HUES48 (cell line): ENCODE data around the gene SHH.
"Not testable (repeated sequence)": the region's sequence is repeated elsewhere in the genome, so short reads cannot be mapped to it uniquely, and the experiment has no call there.

Experiments used
- H3K27ac ChIP-seq: one replicate; pipeline ENCODE4 v1.7.0; 2013; ENCODE audit warnings: low read depth, low read length, inconsistent platforms
- H3K27me3 ChIP-seq: 2 replicates; pipeline ENCODE4 v1.6.1; 2013; ENCODE audit warnings: mild to moderate bottlenecking, low read length; ENCODE audit not compliant: control insufficient read depth, insufficient read depth
- H3K36me3 ChIP-seq: 2 replicates; pipeline ENCODE4 v1.6.1; 2013; ENCODE audit warnings: low read length; ENCODE audit not compliant: control insufficient read depth, insufficient read depth
- H3K4me1 ChIP-seq: 2 replicates; pipeline ENCODE4 v1.6.1; 2013; ENCODE audit warnings: mild to moderate bottlenecking, low read length; ENCODE audit not compliant: control insufficient read depth, insufficient read depth
- H3K4me3 ChIP-seq: 2 replicates; pipeline ENCODE4 v1.5.1; 2013; ENCODE audit warnings: mild to moderate bottlenecking, low read depth, low read length
- H3K9ac ChIP-seq: 2 replicates; pipeline ENCODE4 v1.6.1; 2013; ENCODE audit warnings: mild to moderate bottlenecking, low read depth, low read length, moderate library complexity
- H3K9me3 ChIP-seq: 2 replicates; pipeline ENCODE4 v1.6.1; 2013; ENCODE audit warnings: low read length; ENCODE audit not compliant: control insufficient read depth, insufficient read depth

SHH gene

DNA sequence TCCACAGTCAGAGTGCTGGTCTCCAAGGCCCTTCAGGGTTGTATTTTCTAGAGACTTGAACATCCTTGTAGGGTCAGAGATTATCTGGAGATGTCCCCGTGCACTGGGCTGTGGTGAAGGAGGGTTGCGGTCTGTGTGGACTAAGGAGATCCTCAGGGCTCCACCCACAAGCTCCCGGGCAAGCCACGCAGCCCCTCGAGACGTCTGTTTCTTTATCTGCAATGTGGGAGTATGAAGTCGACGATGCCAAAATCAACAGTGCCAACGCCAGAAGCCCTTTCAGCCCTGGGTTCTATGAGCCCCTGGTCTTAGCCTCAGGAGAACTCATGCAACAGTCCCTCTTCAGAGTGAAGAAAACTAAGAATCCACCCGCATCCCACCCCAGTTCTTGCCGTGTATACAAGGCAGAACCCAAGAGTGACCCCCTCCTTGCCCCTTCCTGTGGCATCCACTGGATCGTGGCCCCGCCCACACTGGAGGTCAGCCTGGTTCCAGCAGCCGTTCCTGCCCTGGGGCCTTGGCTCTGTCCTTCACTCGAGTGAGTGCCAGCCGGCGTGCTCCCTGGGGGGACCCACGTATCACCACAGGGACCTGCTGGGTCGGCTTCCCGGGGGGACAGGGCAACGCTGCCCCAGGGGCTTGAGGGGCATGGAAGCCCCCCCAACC, 6.0 kb upstream of the SHH start:
- H3K36me3 ChIP-seq = no peaks in the 10 kb centered on the region
- peaks cover 6% of the 10 kb centered on the region; the same call in 1 of the 2 replicates for H3K4me1 ChIP-seq
- H3K9me3 ChIP-seq = no peaks in the 10 kb centered on the region
- H3K4me3 ChIP-seq = no peak overlapping the region
- peaks cover 25% of the 10 kb centered on the region for H3K27me3 ChIP-seq
- no peak overlapping the region for H3K9ac ChIP-seq
- no peak overlapping the region for H3K27ac ChIP-seq

DNA sequence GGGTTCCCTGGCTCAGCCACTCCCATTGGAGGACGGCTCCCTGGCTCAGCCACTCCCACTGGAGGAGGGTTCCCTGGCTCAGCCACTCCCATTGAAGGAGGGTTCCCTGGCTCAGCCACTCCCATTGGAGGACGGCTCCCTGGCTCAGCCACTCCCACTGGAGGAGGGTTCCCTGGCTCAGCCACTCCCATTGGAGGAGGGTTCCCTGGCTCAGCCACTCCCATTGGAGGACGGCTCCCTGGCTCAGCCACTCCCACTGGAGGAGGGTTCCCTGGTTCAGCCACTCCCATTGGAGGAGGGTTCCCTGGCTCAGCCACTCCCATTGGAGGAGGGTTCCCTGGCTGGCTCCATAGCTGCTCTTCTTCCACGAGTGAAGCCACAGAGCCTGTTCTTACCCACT, 5.3 kb upstream of the SHH start:
- H3K9me3 ChIP-seq, H3K27ac ChIP-seq, H3K9ac ChIP-seq, H3K4me1 ChIP-seq, H3K36me3 ChIP-seq, H3K4me3 ChIP-seq: not testable (repeated sequence)
- H3K27me3 ChIP-seq = peaks cover 33% of the 10 kb centered on the region

- Histone ChIP-seq H3K9me3 (no peaks in the 10 kb centered on the region), H3K4me3 (no peak overlapping the region), H3K27ac (no peak overlapping the region), H3K9ac (no peak overlapping the region), H3K27me3 (peaks cover 38% of the 10 kb centered on the region), H3K36me3 (no peaks in the 10 kb centered on the region), H3K4me1 (peaks cover 14% of the 10 kb centered on the region)
Measured at GRCh38 chr7:155816996-155817395, 4.7 kb upstream of the SHH start.

GRCh38 chr7:155816192-155816508, 3.9 kb upstream of the SHH start:
- Histone ChIP-seq H3K27ac (no peak overlapping the region), H3K4me1 (peaks cover 22% of the 10 kb centered on the region), H3K9me3 (no peaks in the 10 kb centered on the region), H3K9ac (no peak overlapping the region), H3K36me3 (no peaks in the 10 kb centered on the region), H3K4me3 (no peak overlapping the region), H3K27me3 (peaks cover 46% of the 10 kb centered on the region)

DNA sequence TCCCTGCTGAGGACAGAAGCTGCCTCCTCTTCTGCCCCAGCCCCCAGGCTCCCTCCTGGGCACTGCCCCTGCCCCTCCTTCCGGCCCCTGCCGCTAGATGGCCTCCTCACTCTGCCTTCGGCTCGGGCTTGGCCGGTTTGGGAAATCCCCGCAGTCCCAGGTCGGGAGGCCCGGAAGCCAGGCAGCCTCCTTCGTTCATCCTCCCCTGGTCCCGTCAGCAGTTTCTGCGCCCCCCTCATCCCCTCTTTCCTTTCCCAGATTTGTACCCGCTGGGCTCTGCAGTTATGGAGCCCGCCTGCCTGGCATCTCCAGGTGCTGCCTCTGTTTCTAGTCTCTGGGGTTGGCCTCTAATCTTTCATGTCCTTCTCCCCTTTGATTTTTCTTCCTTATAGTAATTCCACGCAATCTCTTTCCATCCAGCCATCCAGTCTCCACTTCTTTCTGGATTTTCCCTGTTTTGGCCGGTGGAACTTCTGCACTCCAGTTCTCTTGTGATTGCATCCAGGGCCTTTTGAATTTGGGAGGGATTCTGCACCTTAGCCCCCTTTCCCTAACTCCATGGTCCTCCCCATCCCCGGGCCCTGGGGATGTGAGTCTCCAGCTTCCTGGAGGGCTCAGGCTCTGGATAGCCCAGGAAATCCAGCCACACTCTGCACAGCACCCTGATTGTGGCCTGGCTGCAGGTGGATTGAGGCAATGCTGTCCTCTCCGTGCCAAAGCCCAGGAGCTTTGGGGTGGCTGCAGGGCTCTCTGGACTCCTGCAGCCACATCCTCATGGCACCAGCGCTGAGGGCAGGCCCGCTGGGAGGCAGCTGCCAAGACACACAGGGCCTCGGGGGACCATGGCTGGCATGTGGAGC, 3.3 kb upstream of the SHH start:
- Histone ChIP-seq H3K27ac (no peak overlapping the region), H3K4me3 (no peak overlapping the region), H3K9ac (no peak overlapping the region), H3K36me3 (no peaks in the 10 kb centered on the region), H3K9me3 (no peaks in the 10 kb centered on the region), H3K4me1 (peaks cover 28% of the 10 kb centered on the region), H3K27me3 (peaks cover 52% of the 10 kb centered on the region)

DNA sequence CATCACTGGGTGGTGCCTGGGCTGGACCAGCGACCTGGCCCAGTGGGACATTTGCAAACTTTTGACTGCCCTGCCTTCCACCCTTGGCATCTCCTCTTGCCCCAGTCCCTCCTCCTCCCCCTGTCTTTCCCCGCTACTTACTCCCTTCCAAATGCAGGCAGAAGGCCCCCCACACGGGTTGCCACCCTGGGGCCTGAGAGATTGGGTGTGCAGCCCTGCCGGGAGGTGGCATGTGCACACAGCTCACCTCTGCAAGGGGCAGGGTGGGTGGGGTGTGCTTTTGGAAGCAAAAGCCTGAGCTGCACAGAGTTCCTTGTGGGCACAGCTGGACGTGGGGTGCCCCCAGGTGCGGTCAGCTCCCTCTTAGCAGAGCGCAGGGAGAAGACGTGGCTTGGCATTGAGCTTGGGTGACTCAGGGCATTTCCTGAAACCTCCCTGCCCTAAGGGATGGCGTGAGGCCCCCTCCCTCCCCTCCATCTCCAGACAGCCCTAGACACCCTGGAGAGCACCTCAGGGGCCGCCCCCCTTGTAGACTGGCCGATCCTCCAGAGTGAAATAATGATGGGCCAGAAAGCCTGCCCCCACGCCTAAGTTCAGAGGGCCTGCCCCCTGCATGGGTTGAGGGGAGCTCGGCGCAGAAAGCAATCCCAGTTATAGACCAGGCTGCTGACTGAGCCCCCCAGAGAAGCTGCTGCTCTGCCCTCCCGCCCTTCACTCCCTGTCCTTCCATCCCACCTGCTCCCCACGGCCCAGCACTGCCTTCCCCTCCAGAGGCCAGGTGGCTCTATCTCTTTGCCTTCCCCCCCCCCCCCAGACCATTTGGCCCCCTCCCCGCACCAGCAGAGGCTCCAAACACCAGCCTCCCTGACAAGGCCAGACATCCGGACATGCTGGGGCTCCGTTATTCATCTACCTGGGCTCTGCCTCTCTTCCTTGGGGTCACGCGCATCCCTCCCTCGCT, 2.3 kb upstream of the SHH start:
- Histone ChIP-seq H3K9me3 (no peaks in the 10 kb centered on the region), H3K27ac (no peak overlapping the region), H3K4me1 (peaks cover 36% of the 10 kb centered on the region), H3K9ac (no peak overlapping the region), H3K36me3 (no peaks in the 10 kb centered on the region), H3K4me3 (no peak overlapping the region), H3K27me3 (peaks cover 62% of the 10 kb centered on the region)

- Histone ChIP-seq H3K27me3 (peaks cover 70% of the 10 kb centered on the region), H3K36me3 (no peaks in the 10 kb centered on the region), H3K9ac (no peak overlapping the region)
Measured at GRCh38 chr7:155813546-155814315, 1.5 kb upstream of the SHH start.

GRCh38 chr7:155813125-155813524, 862 bp upstream of the SHH start:
- Histone ChIP-seq H3K27ac (no peak overlapping the region), H3K36me3 (no peaks in the 10 kb centered on the region), H3K9ac (no peak overlapping the region), H3K9me3 (no peaks in the 10 kb centered on the region), H3K4me3 (no peak overlapping the region), H3K4me1 (peaks cover 43% of the 10 kb centered on the region), H3K27me3 (peaks cover 76% of the 10 kb centered on the region)

More at GRCh38 chr7:155813546-155814315, 1.5 kb upstream of the SHH start:
- peaks cover 42% of the 10 kb centered on the region for H3K4me1 ChIP-seq
- H3K9me3 ChIP-seq = no peaks in the 10 kb centered on the region
- no peak overlapping the region for H3K27ac ChIP-seq
- no peak overlapping the region for H3K4me3 ChIP-seq

GRCh38 chr7:155811560-155811894, 736 bp downstream of the SHH start:
- Histone ChIP-seq H3K9ac (no peak overlapping the region), H3K4me1 (peaks cover 49% of the 10 kb centered on the region), H3K9me3 (no peaks in the 10 kb centered on the region), H3K36me3 (no peaks in the 10 kb centered on the region), H3K27ac (no peak overlapping the region), H3K27me3 (peaks cover 92% of the 10 kb centered on the region), H3K4me3 (peak overlapping the region; percentile 23; the same call in 1 of the 2 replicates)

- peaks cover 54% of the 10 kb centered on the region for H3K4me1 ChIP-seq
- no peak overlapping the region for H3K27ac ChIP-seq
- H3K4me3 ChIP-seq = 0 out of 2 replicates have a peak overlapping the region, but pooled peaks have one; percentile 43
- no peaks in the 10 kb centered on the region for H3K36me3 ChIP-seq
- H3K9ac ChIP-seq = no peak overlapping the region
- peaks cover 96% of the 10 kb centered on the region for H3K27me3 ChIP-seq
- H3K9me3 ChIP-seq = no peaks in the 10 kb centered on the region
Measured at GRCh38 chr7:155810770-155811559, 1.3 kb downstream of the SHH start.
